Measurements from ENCODE around the gene SLC38A10.

The SLC38A10 gene

GRCh38 chr17:81200201-81200600, 94.9 kb downstream of the SLC38A10 start:
- DNase-seq = no peak

- no peak for DNase-seq
These were observed 95.7 kb downstream of the SLC38A10 start for GRCh38 chr17:81199482-81199830.

DNA sequence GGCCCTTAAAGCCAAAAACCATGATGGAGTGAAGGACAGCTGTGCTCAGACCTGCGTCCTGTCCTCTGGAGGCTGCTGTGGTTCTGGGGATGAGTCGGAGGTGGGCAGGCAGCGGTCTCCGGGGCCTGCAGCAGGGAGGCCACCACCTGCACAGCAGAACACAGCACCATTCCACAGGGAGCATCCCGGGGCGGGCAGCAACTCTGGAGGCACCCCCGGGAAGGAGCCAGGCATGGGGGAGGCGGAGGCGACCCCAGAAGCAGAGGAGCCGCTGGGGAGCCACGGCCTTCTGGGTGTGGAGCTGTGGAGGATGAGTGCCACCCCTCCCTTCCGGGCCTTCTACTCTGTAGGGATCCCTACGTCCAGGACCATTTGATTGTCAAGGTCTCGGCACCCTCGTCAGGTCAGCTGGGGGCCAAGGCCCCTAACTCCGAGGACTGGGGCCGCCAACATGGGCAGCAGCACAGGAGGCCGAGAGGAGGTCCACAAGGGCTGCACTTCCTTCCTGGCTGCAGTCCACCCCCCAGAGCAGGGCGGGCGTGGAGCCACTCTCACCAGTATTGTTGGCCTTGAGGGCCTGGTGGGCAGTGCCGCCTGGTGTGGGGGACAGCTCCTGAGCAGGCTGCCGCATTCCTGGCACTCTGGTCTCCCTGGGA, 96.2 kb downstream of the SLC38A10 start:
- DNase-seq = no peak

- no peak for DNase-seq
These were observed 97.1 kb downstream of the SLC38A10 start for GRCh38 chr17:81197831-81198490.

DNA sequence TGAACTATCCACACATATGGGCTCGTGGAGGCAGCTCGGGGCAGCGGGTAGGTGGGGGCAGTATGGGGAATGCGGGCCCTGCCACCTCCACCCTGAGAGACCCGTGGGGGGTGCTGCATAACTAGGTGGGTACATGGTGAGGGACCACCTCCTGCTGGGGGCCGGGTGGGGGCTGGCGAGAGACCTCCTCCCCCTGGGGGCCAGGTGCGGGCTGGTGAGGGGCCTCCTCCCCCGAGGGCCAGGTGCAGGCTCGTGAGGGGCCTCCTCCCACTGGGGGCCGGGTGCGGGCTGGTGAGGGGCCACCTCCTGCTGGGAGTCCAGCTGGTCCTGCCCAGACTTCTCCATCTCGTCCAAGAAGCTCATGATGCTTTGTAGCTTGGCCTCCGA, 97.7 kb downstream of the SLC38A10 start:
- no peak for DNase-seq

- DNase-seq = no peak
These were observed 98.3 kb downstream of the SLC38A10 start for GRCh38 chr17:81196505-81197408.

- DNase-seq = no peak
These were observed 99.1 kb downstream of the SLC38A10 start for GRCh38 chr17:81195941-81196495.

All from NCI-H446 (cell line).